Mucosa of gallbladder (tissue), 1 donor: Measurements from ENCODE around the gene FAM177A1. TPM values are rescaled to one million over a fixed set of nuclear protein-coding genes. Genes with fewer than 3 reads are reported as not detected.

Experiments
- DNase-seq: peaks from one replicate; pipeline ENCODE4 v3.0.0-alpha.2; 2020; ENCODE audit warnings: low spot score
- total RNA-seq: library from RNA; stranded (reverse); gene quantifications from one replicate; pipeline ENCODE4 v1.2.1, GENCODE V29; 2021
- donor health status: DM: no; HTN: no; CAD: no.

The FAM177A1 gene
- total RNA-seq, 1 donor from 2014 or later = 62.7 TPM

DNA sequence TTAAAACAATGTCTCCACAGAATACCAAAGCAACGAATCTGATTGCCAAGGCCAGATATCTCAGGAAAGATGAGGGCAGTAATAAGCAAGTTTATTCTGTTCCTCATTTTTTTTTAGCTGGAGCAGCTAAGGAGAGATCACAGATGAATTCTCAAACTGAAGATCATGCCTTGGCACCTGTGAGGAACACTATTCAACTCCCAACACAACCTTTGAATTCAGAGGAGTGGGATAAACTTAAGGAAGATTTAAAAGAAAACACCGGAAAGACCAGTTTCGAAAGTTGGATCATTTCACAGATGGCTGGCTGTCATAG is 77.3 kb downstream of the FAM177A1 start:
- no peak for DNase-seq

DNA sequence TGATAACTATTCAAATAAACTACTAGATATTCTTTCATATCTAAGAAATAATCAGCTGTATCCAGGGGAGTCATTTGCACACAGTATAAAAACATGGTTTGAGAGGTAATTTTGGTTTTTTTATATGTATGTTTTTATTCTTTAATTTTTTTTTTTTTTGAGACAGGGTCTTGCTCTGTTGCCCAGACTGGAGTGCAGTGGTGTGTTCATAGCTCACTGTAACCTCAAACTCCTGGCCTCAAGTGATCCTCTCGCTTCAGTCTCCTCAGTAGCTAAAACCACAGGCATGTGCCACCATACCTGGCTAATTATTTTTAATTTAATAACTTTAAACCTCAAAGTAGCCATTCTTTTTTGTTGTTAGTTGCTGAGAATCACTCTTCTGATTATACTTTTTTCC is 78.1 kb downstream of the FAM177A1 start:
- no peak for DNase-seq

Other genes with a start within 250 kb of the FAM177A1 start
- 22.0 TPM for gene BAZ1A, start 170.9 kb upstream of the FAM177A1 start, total RNA-seq
- 37.3 TPM for gene SRP54, start 63.3 kb upstream of the FAM177A1 start, total RNA-seq
- 27.3 TPM for gene PPP2R3C, start 75.7 kb downstream of the FAM177A1 start, total RNA-seq
- gene PRORP, start 76.3 kb downstream of the FAM177A1 start, total RNA-seq = 18.1 TPM
- 93.8 TPM for gene PSMA6, start 246.1 kb downstream of the FAM177A1 start, total RNA-seq